Fibroblast of lung (primary cell): Measurements from ENCODE around the gene AACS. TPM values are rescaled to one million over a fixed set of nuclear protein-coding genes. Genes with fewer than 3 reads are reported as not detected.

Source experiments
- DNase-seq, 2 donors: peaks; one replicate each; pipeline versions ENCODE4 v3.0.0 to v3.0.0-alpha.2; 2010; ENCODE audit warnings: low read depth in 2 of 2
- H2AFZ ChIP-seq: 2 replicates; pipeline ENCODE4 v1.5.1; 2012; ENCODE audit warnings: low read length, control low read depth, inconsistent platforms
- H3K27ac ChIP-seq: 2 replicates; pipeline ENCODE4 v1.5.1; 2011; ENCODE audit warnings: low read length, control low read depth; ENCODE audit not compliant: insufficient read depth
- H3K27me3 ChIP-seq: 2 replicates; pipeline ENCODE4 v1.5.1; 2011; ENCODE audit warnings: mild to moderate bottlenecking, low read length; ENCODE audit not compliant: control insufficient read depth, insufficient read depth
- H3K36me3 ChIP-seq: 2 replicates; pipeline ENCODE4 v1.5.1; 2011; ENCODE audit warnings: low read length; ENCODE audit not compliant: control insufficient read depth, insufficient read depth
- H3K4me1 ChIP-seq: 2 replicates; pipeline ENCODE4 v1.5.1; 2011; ENCODE audit warnings: low read length; ENCODE audit not compliant: control insufficient read depth, insufficient read depth; ENCODE audit errors: extremely low read depth
- H3K4me2 ChIP-seq: 2 replicates; pipeline ENCODE4 v1.5.1; 2011; ENCODE audit warnings: low read length, control low read depth; ENCODE audit not compliant: insufficient read depth; ENCODE audit errors: extremely low read depth
- H3K4me3 ChIP-seq, 4 experiments: fragments of 200-600 bp in 1 of 4; sonication (generic) in 1 of 4; replicated peaks in 1 of 4; 2 replicates each; pipeline ENCODE4 v1.5.1; 2011 to 2016; ENCODE audit warnings: low read length in 4 of 4, low read depth in 3 of 4, mild to moderate bottlenecking in 3 of 4, control low read depth in 2 of 4, inconsistent platforms in 1 of 4, mixed read lengths in 1 of 4; ENCODE audit not compliant: insufficient read depth in 1 of 4; ENCODE audit errors: control extremely low read depth in 1 of 4
- H3K79me2 ChIP-seq: 2 replicates; pipeline ENCODE4 v1.5.1; 2012; ENCODE audit warnings: mild to moderate bottlenecking, low read length, inconsistent platforms; ENCODE audit not compliant: control insufficient read depth, insufficient read depth
- H3K9ac ChIP-seq: 2 replicates; pipeline ENCODE4 v1.5.1; 2011; ENCODE audit warnings: mild to moderate bottlenecking, low read length, control low read depth; ENCODE audit not compliant: insufficient read depth
- H3K9me3 ChIP-seq: 2 replicates; pipeline ENCODE4 v1.5.1; 2012; ENCODE audit warnings: low read depth, low read length; ENCODE audit not compliant: control insufficient read depth, insufficient read depth
- H4K20me1 ChIP-seq: 2 replicates; pipeline ENCODE4 v1.5.1; 2011; ENCODE audit warnings: low read length; ENCODE audit not compliant: control insufficient read depth, insufficient read depth; ENCODE audit errors: extremely low read depth
- EZH2 ChIP-seq: IDR thresholded peaks from 2 replicates; pipeline ENCODE4 v1.5.1; 2012; ENCODE audit warnings: low read length, control low read depth, mild to moderate bottlenecking; ENCODE audit errors: missing control alignments
- polyA plus RNA-seq, 2 donors: library from polyadenylated mRNA; depleted of rRNA in 1 of 2; stranded (reverse) in 1 of 2; unstranded in 1 of 2; fragments of >200 nt; gene quantifications; 2 replicates each; pipeline ENCODE4 v1.2.1, GENCODE V29; 2011 to 2012; ENCODE audit warnings: missing spikeins in 1 of 2
- total RNA-seq: library from RNA; depleted of rRNA; stranded (reverse); fragments of >200 nt; gene quantifications from 2 replicates; pipeline ENCODE4 v1.2.1, GENCODE V29; 2014
- TF ChIP-seq, protein P1 (sequence below), 2 donors: IDR thresholded peaks in 1 of 2; conservative IDR thresholded peaks in 1 of 2; 1 replicate in 1 of 2; 2 replicates in 1 of 2; pipeline ENCODE4 v1.5.1; 2011 to 2012; ENCODE audit warnings: low read length in 2 of 2, control low read depth in 1 of 2, inconsistent platforms in 1 of 2, low read depth in 1 of 2, mild to moderate bottlenecking in 1 of 2

The AACS gene
- total and polyA plus RNA-seq, 2 donors (not counting 1 experiment from before 2014, with no cell fraction given): 24.7 to 31.5 TPM

DNA sequence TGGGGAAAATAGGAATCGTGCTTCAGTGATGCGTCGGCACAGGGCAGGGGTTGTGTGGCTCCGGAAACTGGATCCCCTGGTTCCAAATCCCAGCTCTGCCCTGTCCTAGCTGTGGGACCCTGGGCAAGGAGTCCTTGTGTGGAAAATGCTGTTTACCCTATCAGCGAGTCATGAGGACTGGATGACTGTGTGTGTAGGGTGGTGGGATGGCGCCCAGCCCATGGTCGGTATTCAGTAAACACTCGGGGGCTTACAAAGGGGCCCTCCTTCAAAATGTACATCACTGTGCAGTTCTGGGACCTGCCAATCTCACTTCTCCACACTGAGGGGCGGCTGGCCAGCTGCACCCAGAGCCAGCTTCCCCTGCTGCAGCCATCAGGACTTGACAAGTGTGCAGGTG lies 47.4 kb upstream of the AACS start:
- H3K36me3 ChIP-seq: no peaks in the 10 kb centered on the region
- no peak overlapping the region for H2AFZ ChIP-seq
- no peaks in the 10 kb centered on the region for H3K27me3 ChIP-seq
- no peak overlapping the region for H3K27ac ChIP-seq
- no peak overlapping the region for H3K4me3 ChIP-seq
- H4K20me1 ChIP-seq: no peaks in the 10 kb centered on the region
- H3K4me2 ChIP-seq: no peak overlapping the region
- no peak for TF ChIP-seq EZH2
- TF ChIP-seq, protein P1, sequence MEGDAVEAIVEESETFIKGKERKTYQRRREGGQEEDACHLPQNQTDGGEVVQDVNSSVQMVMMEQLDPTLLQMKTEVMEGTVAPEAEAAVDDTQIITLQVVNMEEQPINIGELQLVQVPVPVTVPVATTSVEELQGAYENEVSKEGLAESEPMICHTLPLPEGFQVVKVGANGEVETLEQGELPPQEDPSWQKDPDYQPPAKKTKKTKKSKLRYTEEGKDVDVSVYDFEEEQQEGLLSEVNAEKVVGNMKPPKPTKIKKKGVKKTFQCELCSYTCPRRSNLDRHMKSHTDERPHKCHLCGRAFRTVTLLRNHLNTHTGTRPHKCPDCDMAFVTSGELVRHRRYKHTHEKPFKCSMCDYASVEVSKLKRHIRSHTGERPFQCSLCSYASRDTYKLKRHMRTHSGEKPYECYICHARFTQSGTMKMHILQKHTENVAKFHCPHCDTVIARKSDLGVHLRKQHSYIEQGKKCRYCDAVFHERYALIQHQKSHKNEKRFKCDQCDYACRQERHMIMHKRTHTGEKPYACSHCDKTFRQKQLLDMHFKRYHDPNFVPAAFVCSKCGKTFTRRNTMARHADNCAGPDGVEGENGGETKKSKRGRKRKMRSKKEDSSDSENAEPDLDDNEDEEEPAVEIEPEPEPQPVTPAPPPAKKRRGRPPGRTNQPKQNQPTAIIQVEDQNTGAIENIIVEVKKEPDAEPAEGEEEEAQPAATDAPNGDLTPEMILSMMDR (conservative IDR thresholded peaks at IDR 0.05 in 1 of 2, IDR thresholded peaks at IDR 0.05 in 1 of 2; ENCODE audit: low read depth in 1 of 2, low read length in 2 of 2): no peak
- no peaks in the 10 kb centered on the region for H3K9me3 ChIP-seq
- H3K4me1 ChIP-seq: no peaks in the 10 kb centered on the region
- H3K79me2 ChIP-seq: no peaks in the 10 kb centered on the region
- no peak for DNase-seq
- no peak overlapping the region for H3K9ac ChIP-seq

DNA sequence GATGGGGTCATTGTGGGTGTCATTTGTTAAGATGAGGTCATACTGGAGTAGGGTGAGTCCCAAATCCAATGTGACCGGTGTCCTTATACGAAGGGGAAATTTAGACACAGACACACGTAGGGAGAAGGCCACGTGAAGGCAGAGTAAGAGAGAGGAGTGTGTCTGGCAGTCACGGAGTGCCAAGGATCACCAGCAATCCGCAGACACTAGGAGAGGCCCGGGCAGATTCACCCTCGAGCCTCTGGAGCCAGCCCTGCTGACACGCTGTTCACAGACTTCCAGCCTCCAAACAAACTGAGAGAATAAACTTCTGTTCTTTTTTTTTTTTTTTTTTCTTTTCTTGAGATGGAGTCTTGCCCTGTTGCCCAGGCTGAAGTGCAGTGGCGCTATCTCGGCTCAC lies 46.9 kb upstream of the AACS start:
- no peaks in the 10 kb centered on the region for H3K4me1 ChIP-seq
- H3K79me2 ChIP-seq: no peaks in the 10 kb centered on the region
- H3K4me3 ChIP-seq: no peak overlapping the region
- H3K4me2 ChIP-seq: no peak overlapping the region
- H4K20me1 ChIP-seq: no peaks in the 10 kb centered on the region
- TF ChIP-seq, protein P1 (conservative IDR thresholded peaks at IDR 0.05 in 1 of 2, IDR thresholded peaks at IDR 0.05 in 1 of 2; ENCODE audit: low read depth in 1 of 2, low read length in 2 of 2): no peak
- TF ChIP-seq EZH2: no peak
- no peak overlapping the region for H3K27ac ChIP-seq
- no peak for DNase-seq
- no peaks in the 10 kb centered on the region for H3K9me3 ChIP-seq
- no peak overlapping the region for H3K9ac ChIP-seq
- no peak overlapping the region for H2AFZ ChIP-seq
- H3K36me3 ChIP-seq: no peaks in the 10 kb centered on the region
- no peaks in the 10 kb centered on the region for H3K27me3 ChIP-seq

GRCh38 chr12:125021096-125021495 lies 44.1 kb upstream of the AACS start:
- Histone ChIP-seq H3K79me2 (no peaks in the 10 kb centered on the region), H3K9me3 (no peaks in the 10 kb centered on the region), H3K4me1 (no peaks in the 10 kb centered on the region), H3K36me3 (no peaks in the 10 kb centered on the region), H3K27ac (no peak overlapping the region), H3K4me3 (no peak overlapping the region), H3K4me2 (no peak overlapping the region), H3K9ac (no peak overlapping the region), H2AFZ (no peak overlapping the region), H3K27me3 (no peaks in the 10 kb centered on the region), H4K20me1 (no peaks in the 10 kb centered on the region)
- DNase-seq: no peak
- TF ChIP-seq, protein P1 (conservative IDR thresholded peaks at IDR 0.05 in 1 of 2, IDR thresholded peaks at IDR 0.05 in 1 of 2; ENCODE audit: low read depth in 1 of 2, low read length in 2 of 2): no peak
